CD14-positive monocyte (primary cell): ENCODE data around the gene EXD3. TPM values are rescaled to one million over a fixed set of nuclear protein-coding genes. Genes with fewer than 3 reads are reported as not detected.

Experiments
- DNase-seq, 3 donors: peaks; one replicate each; pipeline ENCODE4 v3.0.0-alpha.2; 2011 to 2022
- H2AFZ ChIP-seq: 2 replicates; pipeline ENCODE4 v1.6.0; 2012; ENCODE audit warnings: mild to moderate bottlenecking, low read depth, low read length, inconsistent platforms; ENCODE audit not compliant: insufficient read depth, poor library complexity, severe bottlenecking
- H3K27ac ChIP-seq, 2 donors: 1 replicate in 1 of 2; 2 replicates in 1 of 2; pipeline ENCODE4 v1.5.1; 2012 to 2013; ENCODE audit warnings: low read length in 2 of 2, control low read depth in 1 of 2, inconsistent platforms in 1 of 2, low read depth in 1 of 2, mild to moderate bottlenecking in 1 of 2
- H3K27me3 ChIP-seq, 2 donors: one replicate each; pipeline versions ENCODE4 v1.6.0 to v1.6.1; 2011 to 2013; ENCODE audit warnings: low read length in 2 of 2; ENCODE audit not compliant: control insufficient read depth in 2 of 2, insufficient read depth in 2 of 2
- H3K36me3 ChIP-seq, 2 donors: replicated peaks in 1 of 2; 1 replicate in 1 of 2; 2 replicates in 1 of 2; pipeline versions ENCODE4 v1.5.1 to v1.6.1; 2012 to 2013; ENCODE audit warnings: low read length in 2 of 2, control low read depth in 1 of 2, inconsistent platforms in 1 of 2, mild to moderate bottlenecking in 1 of 2; ENCODE audit not compliant: insufficient read depth in 2 of 2, control insufficient read depth in 1 of 2
- H3K4me1 ChIP-seq, 2 donors: 1 replicate in 1 of 2; 2 replicates in 1 of 2; pipeline versions ENCODE4 v1.5.1 to v1.6.1; 2012 to 2013; ENCODE audit warnings: low read length in 2 of 2, control low read depth in 1 of 2, inconsistent platforms in 1 of 2, mild to moderate bottlenecking in 1 of 2, moderate library complexity in 1 of 2; ENCODE audit not compliant: insufficient read depth in 2 of 2, control insufficient read depth in 1 of 2
- H3K4me2 ChIP-seq: replicated peaks from 2 replicates; pipeline ENCODE3; 2012; ENCODE audit warnings: low read length, moderate library complexity, mild to moderate bottlenecking; ENCODE audit not compliant: poor library complexity, severe bottlenecking; ENCODE audit errors: extremely low read depth
- H3K4me3 ChIP-seq, 3 experiments: fragments of 200-600 bp in 1 of 3; sonication (generic) in 1 of 3; replicated peaks in 1 of 3; 1 replicate in 2 of 3; 2 replicates in 1 of 3; pipeline ENCODE4 v1.5.1; 2011 to 2013; ENCODE audit warnings: low read length in 3 of 3, mild to moderate bottlenecking in 3 of 3, control low read depth in 2 of 3, low read depth in 2 of 3, inconsistent platforms in 1 of 3, moderate library complexity in 1 of 3
- H3K79me2 ChIP-seq: 2 replicates; pipeline ENCODE4 v1.6.0; 2012; ENCODE audit warnings: mild to moderate bottlenecking, control low read depth, inconsistent platforms, low read length, moderate library complexity; ENCODE audit not compliant: insufficient read depth
- H3K9ac ChIP-seq: 2 replicates; pipeline ENCODE4 v1.6.0; 2017; ENCODE audit warnings: low read length, mild to moderate bottlenecking; ENCODE audit not compliant: insufficient read depth, poor library complexity, severe bottlenecking
- H3K9me3 ChIP-seq, 2 donors: replicated peaks in 1 of 2; 1 replicate in 1 of 2; 2 replicates in 1 of 2; pipeline versions ENCODE4 v1.5.1 to v1.6.1; 2012 to 2013; ENCODE audit warnings: low read length in 2 of 2, control low read depth in 1 of 2; ENCODE audit not compliant: control insufficient read depth in 1 of 2, insufficient read depth in 1 of 2
- H4K20me1 ChIP-seq: 2 replicates; pipeline ENCODE4 v1.6.0; 2012; ENCODE audit warnings: mild to moderate bottlenecking, low read length, control low read depth, moderate library complexity; ENCODE audit not compliant: insufficient read depth
- H3K27ac Mint-ChIP-seq, 7 donors: one replicate each; pipeline ENCODE4 v1.8.0; 2020; ENCODE audit warnings: mild to moderate bottlenecking in 7 of 7, mixed read lengths in 7 of 7, moderate library complexity in 6 of 7, inconsistent platforms in 2 of 7
- H3K27me3 Mint-ChIP-seq, 3 donors: one replicate each; pipeline ENCODE4 v1.8.0; 2021 to 2022; ENCODE audit warnings: low read depth in 3 of 3, mild to moderate bottlenecking in 3 of 3, mixed read lengths in 3 of 3, moderate library complexity in 3 of 3, inconsistent platforms in 1 of 3
- H3K36me3 Mint-ChIP-seq, 2 donors: one replicate each; pipeline ENCODE4 v1.8.0; 2020; ENCODE audit warnings: mixed read lengths in 2 of 2, inconsistent platforms in 1 of 2, mild to moderate bottlenecking in 1 of 2
- H3K4me1 Mint-ChIP-seq: one replicate; pipeline ENCODE4 v1.8.0; 2020; ENCODE audit warnings: mild to moderate bottlenecking, mixed read lengths
- H3K4me3 Mint-ChIP-seq, 2 donors: one replicate each; pipeline ENCODE4 v1.8.0; 2020; ENCODE audit warnings: mild to moderate bottlenecking in 2 of 2, mixed read lengths in 2 of 2, moderate library complexity in 1 of 2
- H3K9me3 Mint-ChIP-seq, 7 donors: one replicate each; pipeline ENCODE4 v1.8.0; 2020 to 2022; ENCODE audit warnings: mixed read lengths in 7 of 7, mild to moderate bottlenecking in 6 of 7, moderate library complexity in 6 of 7, inconsistent platforms in 2 of 7
- WGBS: methylation state at CpG from one replicate; pipeline ENCODE4 v1.1.5; 2013; ENCODE audit warnings: missing lambda C conversion rate; ENCODE audit not compliant: insufficient coverage; 5-methylcytosine and 5-hydroxymethylcytosine counted together
- intact Hi-C, 2 donors: fragments of 100-400 bp; cut with micrococcal nuclease; formaldehyde crosslinking; loops; one replicate each; pipeline versions ENCODE4 v1.15.0 to v1.15.1; 2023
- polyA plus RNA-seq, 3 donors: library from polyadenylated mRNA; depleted of rRNA in 1 of 3; unstranded in 2 of 3; stranded (reverse) in 1 of 3; fragments of 300-500 nt in 2 of 3; fragments of >200 nt in 1 of 3; fragmentation: Illumina TruSeq in 2 of 3; gene quantifications; 1 replicate in 2 of 3; 2 replicates in 1 of 3; pipeline ENCODE4 v1.2.3, GENCODE V29; 2012 to 2021
- TF ChIP-seq, protein P1 (sequence below): fragments of 200-600 bp; IDR thresholded peaks from one replicate; pipeline ENCODE4 v1.8.0; 2022; ENCODE audit warnings: antibody characterized with exemption, mild to moderate bottlenecking

The EXD3 gene
- polyA plus RNA-seq, 3 donors: 2.0 to 10.8 (median 3.0) TPM

DNA sequence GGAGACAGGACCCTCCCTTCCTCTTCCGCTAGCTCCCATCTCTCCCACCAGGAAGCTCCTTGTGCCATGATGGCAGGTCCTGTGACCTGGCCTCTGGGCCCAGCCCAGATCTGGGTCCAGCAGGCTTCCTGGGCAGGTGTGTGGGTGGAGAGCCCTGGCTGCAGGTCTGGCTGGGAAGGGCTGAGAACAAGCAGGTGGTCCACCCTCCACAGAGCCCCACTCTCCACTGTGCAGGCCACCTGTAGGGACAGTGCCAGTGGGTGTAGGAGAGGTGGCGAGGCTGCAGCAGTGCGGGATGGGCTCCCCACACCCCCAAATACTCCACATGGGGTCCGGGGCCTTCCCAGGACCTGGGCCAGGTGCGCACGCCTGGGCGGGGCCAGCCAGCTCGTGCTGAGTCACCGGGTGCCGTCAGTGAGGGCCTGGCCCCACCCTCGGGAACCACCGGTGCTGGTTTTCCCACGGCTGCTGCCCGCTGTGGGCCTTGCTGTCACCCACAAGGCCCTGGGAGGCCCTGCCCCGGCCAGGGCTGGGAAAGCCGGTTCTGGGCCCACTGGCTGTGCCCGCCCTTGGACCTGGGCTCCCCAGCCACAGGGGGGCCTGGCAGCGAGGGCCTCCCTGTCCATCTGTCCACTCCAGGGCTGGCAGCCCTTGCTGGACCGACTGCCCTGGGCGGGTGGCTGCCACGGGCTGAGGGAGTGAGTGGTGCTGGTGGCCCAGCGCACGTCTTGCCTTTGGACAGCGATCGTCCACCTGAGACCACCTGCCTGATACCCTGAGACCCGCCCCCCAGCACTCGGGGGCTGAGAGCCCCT is 111.6 kb downstream of the EXD3 start:
- Histone ChIP-seq H2AFZ (no peak overlapping the region), H4K20me1 (no peaks in the 10 kb centered on the region), H3K9ac (no peak overlapping the region), H3K4me3 (no peak overlapping the region), H3K9me3 (peaks cover 0 to 3% of the 10 kb centered on the region in 2 donors), H3K27me3 (peaks cover 4 to 31% of the 10 kb centered on the region in 2 donors), H3K4me2 (no peak overlapping the region), H3K79me2 (no peaks in the 10 kb centered on the region), H3K36me3 (no peaks in the 10 kb centered on the region), H3K4me1 (peaks cover 14 to 16% of the 10 kb centered on the region in 2 donors), H3K27ac (no peak overlapping the region)
- WGBS: 84% methylated on average over 18 of the region's 27 CpGs
- peak in 1 of 3 donors; percentile 18 for DNase-seq
- H3K4me1 Mint-ChIP-seq: peaks cover 9% of the 10 kb centered on the region
- no peak overlapping the region for H3K27ac Mint-ChIP-seq
- TF ChIP-seq, protein P1, sequence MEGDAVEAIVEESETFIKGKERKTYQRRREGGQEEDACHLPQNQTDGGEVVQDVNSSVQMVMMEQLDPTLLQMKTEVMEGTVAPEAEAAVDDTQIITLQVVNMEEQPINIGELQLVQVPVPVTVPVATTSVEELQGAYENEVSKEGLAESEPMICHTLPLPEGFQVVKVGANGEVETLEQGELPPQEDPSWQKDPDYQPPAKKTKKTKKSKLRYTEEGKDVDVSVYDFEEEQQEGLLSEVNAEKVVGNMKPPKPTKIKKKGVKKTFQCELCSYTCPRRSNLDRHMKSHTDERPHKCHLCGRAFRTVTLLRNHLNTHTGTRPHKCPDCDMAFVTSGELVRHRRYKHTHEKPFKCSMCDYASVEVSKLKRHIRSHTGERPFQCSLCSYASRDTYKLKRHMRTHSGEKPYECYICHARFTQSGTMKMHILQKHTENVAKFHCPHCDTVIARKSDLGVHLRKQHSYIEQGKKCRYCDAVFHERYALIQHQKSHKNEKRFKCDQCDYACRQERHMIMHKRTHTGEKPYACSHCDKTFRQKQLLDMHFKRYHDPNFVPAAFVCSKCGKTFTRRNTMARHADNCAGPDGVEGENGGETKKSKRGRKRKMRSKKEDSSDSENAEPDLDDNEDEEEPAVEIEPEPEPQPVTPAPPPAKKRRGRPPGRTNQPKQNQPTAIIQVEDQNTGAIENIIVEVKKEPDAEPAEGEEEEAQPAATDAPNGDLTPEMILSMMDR: no peak
- H3K36me3 Mint-ChIP-seq: no peaks in the 10 kb centered on the region
- H3K9me3 Mint-ChIP-seq: peaks cover 0 to 5% (median 1%) of the 10 kb centered on the region in 7 donors
- H3K27me3 Mint-ChIP-seq: peaks cover 20 to 37% (median 26%) of the 10 kb centered on the region in 3 donors
- intact Hi-C loops: no loop called here
- H3K4me3 Mint-ChIP-seq: no peak overlapping the region

GRCh38 chr9:137310189-137311052 is 112.5 kb downstream of the EXD3 start:
- Histone ChIP-seq H3K4me1 (peaks cover 22% of the 10 kb centered on the region in 2 donors), H3K27ac (no peak overlapping the region), H3K4me3 (no peak overlapping the region), H3K27me3 (peaks cover 10 to 36% of the 10 kb centered on the region in 2 donors), H3K4me2 (no peak overlapping the region), H2AFZ (no peak overlapping the region), H3K36me3 (no peaks in the 10 kb centered on the region), H3K9ac (no peak overlapping the region), H3K9me3 (peaks cover 0 to 3% of the 10 kb centered on the region in 2 donors), H3K79me2 (no peaks in the 10 kb centered on the region), H4K20me1 (no peaks in the 10 kb centered on the region)
- intact Hi-C loops: no loop called here
- Mint-ChIP-seq H3K27me3 (peaks cover 25 to 42% (median 36%) of the 10 kb centered on the region in 3 donors), H3K27ac (no peak overlapping the region), H3K4me1 (peaks cover 11% of the 10 kb centered on the region), H3K9me3 (peaks cover 0 to 5% (median 1%) of the 10 kb centered on the region in 7 donors), H3K4me3 (no peak overlapping the region), H3K36me3 (no peaks in the 10 kb centered on the region)
- TF ChIP-seq, protein P1: no peak
- 87% methylated on average over 13 of the region's 20 CpGs for WGBS
- DNase-seq: no peak
